K562 (cell line): ENCODE results near the gene ATRIP. TPM values are rescaled to one million over a fixed set of nuclear protein-coding genes. Genes with fewer than 3 reads are reported as not detected.

ENCODE experiments used
- DPF2 ChIP-seq: fragments of 450-650 bp; IDR thresholded peaks from 2 replicates; pipeline ENCODE4 v1.6.1; 2016
- MCM7 ChIP-seq, 2 experiments: fragments of 450-650 bp; IDR thresholded peaks; 2 replicates each; pipeline ENCODE4 v1.6.1; 2016 to 2018
- RFX1 ChIP-seq: fragments of 450-650 bp; IDR thresholded peaks from 2 replicates; pipeline ENCODE4 v1.6.1; 2016; ENCODE audit warnings: mild to moderate bottlenecking, moderate library complexity
- SMAD1 ChIP-seq: fragments of 150-350 bp; IDR thresholded peaks from 2 replicates; pipeline ENCODE4 v1.6.1; 2014; ENCODE audit warnings: low read length, low read depth; ENCODE audit not compliant: partially characterized antibody
- SMARCB1 ChIP-seq: IDR thresholded peaks from 2 replicates; pipeline ENCODE4 v1.6.1; 2011; ENCODE audit warnings: improper control_type of control experiment, low read depth; ENCODE audit not compliant: insufficient read length
- TFAM ChIP-seq: fragments of 250-450 bp; sonication (Bioruptor Pico); conservative IDR thresholded peaks from 2 replicates; pipeline ENCODE4 v1.5.0; 2021; ENCODE audit warnings: mild to moderate bottlenecking, moderate library complexity
- ZNF133 ChIP-seq: fragments of 250-450 bp; sonication (Bioruptor Pico); IDR thresholded peaks from 2 replicates; pipeline ENCODE4 v1.4.0; 2020; ENCODE audit warnings: mild to moderate bottlenecking
- polyA plus RNA-seq, 8 experiments: library from polyadenylated mRNA; depleted of rRNA in 4 of 8; stranded (reverse) in 5 of 8; unstranded in 3 of 8; fragments of >200 nt; fragmentation: Nextera tagmentation in 2 of 8; fragmentation: Illumina TruSeq in 1 of 8; extraction: Ambion mirVana in 2 of 8; extraction: Trizol in 1 of 8; gene quantifications; 2 replicates each; pipeline versions ENCODE4 v1.2.1 to v1.2.3, GENCODE V29; 2011 to 2014; ENCODE audit warnings: inconsistent platforms in 1 of 8, missing spikeins in 1 of 8
- total RNA-seq, 7 experiments: library from RNA; depleted of rRNA in 6 of 7; stranded (reverse); fragments of >200 nt in 6 of 7; fragmentation: Illumina TruSeq in 2 of 7; extraction: Trizol in 2 of 7; gene quantifications; 2 replicates each; pipeline versions ENCODE4 v1.2.1 to v1.2.3, GENCODE V29; 2011 to 2021; ENCODE audit warnings: low replicate concordance in 1 of 7
- TF ChIP-seq, protein P1 (sequence below): sonication (generic); formaldehyde crosslinking; IDR thresholded peaks from 2 replicates; pipeline ENCODE4 v1.8.1; 2023; ENCODE audit warnings: mild to moderate bottlenecking, missing genetic modification reagents
- TF ChIP-seq, protein P2 (sequence below): fragments of 450-650 bp; IDR thresholded peaks from 2 replicates; pipeline ENCODE4 v1.6.1; 2018; ENCODE audit not compliant: partially characterized antibody

Gene ATRIP
- total and polyA plus RNA-seq, 9 of the 15 experiments (the other 6 are each of a cell fraction or from before 2014, with no cell fraction given): 1.7 to 15.7 (median 10.5) TPM

DNA sequence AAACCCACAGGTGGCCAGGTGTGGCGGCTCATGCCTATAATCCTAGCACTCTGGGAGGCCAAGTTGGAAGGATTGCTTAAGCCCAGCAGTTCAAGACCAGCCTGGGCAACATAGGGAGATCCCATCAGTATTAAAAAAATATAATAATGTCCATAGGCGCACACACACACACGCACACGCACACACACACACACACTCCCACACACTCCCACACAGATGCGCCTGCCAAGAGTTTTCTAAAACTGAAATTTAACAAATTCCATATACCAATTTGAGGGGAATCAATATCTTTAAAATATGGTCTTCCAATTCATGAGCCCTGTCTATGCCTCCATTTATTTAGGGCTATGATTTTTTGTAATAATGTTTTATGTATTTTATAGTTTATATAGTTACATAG is 40.4 kb downstream of the ATRIP start (continued):
- TF ChIP-seq ZNF133 (CRISPR knock-in tag) (no peak), TFAM (no peak), SMAD1 (no peak), SMARCB1 (no peak), DPF2 (no peak), MCM7 (IDR thresholded peaks at IDR 0.05) (no peak), RFX1 (no peak)
- TF ChIP-seq, protein P1, sequence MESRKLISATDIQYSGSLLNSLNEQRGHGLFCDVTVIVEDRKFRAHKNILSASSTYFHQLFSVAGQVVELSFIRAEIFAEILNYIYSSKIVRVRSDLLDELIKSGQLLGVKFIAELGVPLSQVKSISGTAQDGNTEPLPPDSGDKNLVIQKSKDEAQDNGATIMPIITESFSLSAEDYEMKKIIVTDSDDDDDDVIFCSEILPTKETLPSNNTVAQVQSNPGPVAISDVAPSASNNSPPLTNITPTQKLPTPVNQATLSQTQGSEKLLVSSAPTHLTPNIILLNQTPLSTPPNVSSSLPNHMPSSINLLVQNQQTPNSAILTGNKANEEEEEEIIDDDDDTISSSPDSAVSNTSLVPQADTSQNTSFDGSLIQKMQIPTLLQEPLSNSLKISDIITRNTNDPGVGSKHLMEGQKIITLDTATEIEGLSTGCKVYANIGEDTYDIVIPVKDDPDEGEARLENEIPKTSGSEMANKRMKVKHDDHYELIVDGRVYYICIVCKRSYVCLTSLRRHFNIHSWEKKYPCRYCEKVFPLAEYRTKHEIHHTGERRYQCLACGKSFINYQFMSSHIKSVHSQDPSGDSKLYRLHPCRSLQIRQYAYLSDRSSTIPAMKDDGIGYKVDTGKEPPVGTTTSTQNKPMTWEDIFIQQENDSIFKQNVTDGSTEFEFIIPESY (CRISPR knock-in tag): peak; percentile 43; the same call in 1 of the 2 replicates
- TF ChIP-seq, protein P2, sequence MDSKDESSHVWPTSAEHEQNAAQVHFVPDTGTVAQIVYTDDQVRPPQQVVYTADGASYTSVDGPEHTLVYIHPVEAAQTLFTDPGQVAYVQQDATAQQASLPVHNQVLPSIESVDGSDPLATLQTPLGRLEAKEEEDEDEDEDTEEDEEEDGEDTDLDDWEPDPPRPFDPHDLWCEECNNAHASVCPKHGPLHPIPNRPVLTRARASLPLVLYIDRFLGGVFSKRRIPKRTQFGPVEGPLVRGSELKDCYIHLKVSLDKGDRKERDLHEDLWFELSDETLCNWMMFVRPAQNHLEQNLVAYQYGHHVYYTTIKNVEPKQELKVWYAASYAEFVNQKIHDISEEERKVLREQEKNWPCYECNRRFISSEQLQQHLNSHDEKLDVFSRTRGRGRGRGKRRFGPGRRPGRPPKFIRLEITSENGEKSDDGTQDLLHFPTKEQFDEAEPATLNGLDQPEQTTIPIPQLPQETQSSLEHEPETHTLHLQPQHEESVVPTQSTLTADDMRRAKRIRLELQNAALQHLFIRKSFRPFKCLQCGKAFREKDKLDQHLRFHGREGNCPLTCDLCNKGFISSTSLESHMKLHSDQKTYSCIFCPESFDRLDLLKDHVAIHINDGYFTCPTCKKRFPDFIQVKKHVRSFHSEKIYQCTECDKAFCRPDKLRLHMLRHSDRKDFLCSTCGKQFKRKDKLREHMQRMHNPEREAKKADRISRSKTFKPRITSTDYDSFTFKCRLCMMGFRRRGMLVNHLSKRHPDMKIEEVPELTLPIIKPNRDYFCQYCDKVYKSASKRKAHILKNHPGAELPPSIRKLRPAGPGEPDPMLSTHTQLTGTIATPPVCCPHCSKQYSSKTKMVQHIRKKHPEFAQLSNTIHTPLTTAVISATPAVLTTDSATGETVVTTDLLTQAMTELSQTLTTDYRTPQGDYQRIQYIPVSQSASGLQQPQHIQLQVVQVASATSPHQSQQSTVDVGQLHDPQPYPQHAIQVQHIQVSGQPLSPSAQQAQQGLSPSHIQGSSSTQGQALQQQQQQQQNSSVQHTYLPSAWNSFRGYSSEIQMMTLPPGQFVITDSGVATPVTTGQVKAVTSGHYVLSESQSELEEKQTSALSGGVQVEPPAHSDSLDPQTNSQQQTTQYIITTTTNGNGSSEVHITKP: no peak
